IMR-90 (cell line): ENCODE data around the gene COX14. TPM values are rescaled to one million over a fixed set of nuclear protein-coding genes. Genes with fewer than 3 reads are reported as not detected.
"Not testable (repeated sequence)": the region's sequence is repeated elsewhere in the genome, so short reads cannot be mapped to it uniquely, and the experiment has no call there.

ENCODE experiments used
- ATAC-seq: fragments of 200-7000 bp; cut with Tn5 transposase; 2 replicates; pipeline ENCODE4 v1.9.1; 2020; ENCODE audit warnings: low read depth, mild to moderate bottlenecking, moderate library complexity
- BruUV-seq: library from RNA; stranded (reverse); fragments of 400-500 nt; replicated peaks from 2 replicates; lab custom pipeline; 2021; lab: Mats Ljungman, UMichigan
- CTCF ChIA-PET: fragments of 300-600 bp; formaldehyde crosslinking; extraction: SDS; loops from one replicate; lab custom pipeline; 2021; ENCODE audit warnings: antibody characterized with exemption; lab: Yijun Ruan, JAX
- POLR2A ChIA-PET: fragments of 300-600 bp; sonication (Branson Sonifier 250); formaldehyde crosslinking; loops from one replicate; lab custom pipeline; 2022; ENCODE audit warnings: antibody characterized with exemption; ENCODE audit not compliant: unreplicated experiment; lab: Charles Lee
- DNase-seq: peaks from one replicate; pipeline ENCODE4 v3.0.0; 2013
- H2AFZ ChIP-seq: replicated peaks from 2 replicates; pipeline ENCODE3; 2013; ENCODE audit warnings: low read length, mild to moderate bottlenecking; ENCODE audit not compliant: poor library complexity
- H2AK5ac ChIP-seq: 2 replicates; pipeline ENCODE4 v1.6.1; 2013; ENCODE audit warnings: low read depth, low read length, inconsistent platforms
- H2AK9ac ChIP-seq: replicated peaks from 2 replicates; pipeline ENCODE3; 2013; ENCODE audit warnings: mild to moderate bottlenecking, low read depth, low read length, moderate library complexity; ENCODE audit not compliant: poor library complexity
- H2BK120ac ChIP-seq: 2 replicates; pipeline ENCODE4 v1.6.1; 2013; ENCODE audit warnings: low read depth, low read length, inconsistent platforms
- H2BK15ac ChIP-seq: 3 replicates; pipeline ENCODE4 v1.6.1; 2013; ENCODE audit warnings: low read depth, low read length, inconsistent platforms
- H2BK20ac ChIP-seq: 2 replicates; pipeline ENCODE4 v1.6.1; 2013; ENCODE audit warnings: low read depth, mild to moderate bottlenecking, inconsistent platforms, low read length, moderate library complexity
- H2BK5ac ChIP-seq: 2 replicates; pipeline ENCODE4 v1.6.1; 2013; ENCODE audit warnings: mild to moderate bottlenecking, low read depth, low read length, inconsistent platforms; ENCODE audit not compliant: poor library complexity, severe bottlenecking
- H3K14ac ChIP-seq: replicated peaks from 2 replicates; pipeline ENCODE4 v1.6.1; 2013; ENCODE audit warnings: low read depth, low read length, inconsistent platforms
- H3K18ac ChIP-seq: 2 replicates; pipeline ENCODE4 v1.6.1; 2013; ENCODE audit warnings: low read depth, low read length, control low read depth
- H3K23ac ChIP-seq: 2 replicates; pipeline ENCODE4 v1.6.1; 2013; ENCODE audit warnings: low read depth, low read length, inconsistent platforms
- H3K27ac ChIP-seq: 2 replicates; pipeline ENCODE4 v1.5.1; 2013; ENCODE audit warnings: mild to moderate bottlenecking, control low read depth, low read length; ENCODE audit not compliant: insufficient read depth
- H3K27me3 ChIP-seq: 2 replicates; pipeline ENCODE4 v1.6.1; 2013; ENCODE audit warnings: low read length; ENCODE audit not compliant: control insufficient read depth, insufficient read depth
- H3K36me3 ChIP-seq: 2 replicates; pipeline ENCODE4 v1.6.1; 2013; ENCODE audit warnings: low read length, mixed read lengths; ENCODE audit not compliant: control insufficient read depth, insufficient read depth
- H3K4ac ChIP-seq: 2 replicates; pipeline ENCODE4 v1.6.1; 2013; ENCODE audit warnings: low read depth, low read length, inconsistent platforms
- H3K4me1 ChIP-seq: 2 replicates; pipeline ENCODE4 v1.6.1; 2013; ENCODE audit warnings: low read length, mixed read lengths; ENCODE audit not compliant: control insufficient read depth, insufficient read depth
- H3K4me2 ChIP-seq: 2 replicates; pipeline ENCODE4 v1.6.1; 2013; ENCODE audit warnings: low read depth, mild to moderate bottlenecking, control low read depth, low read length, moderate library complexity
- H3K4me3 ChIP-seq: 2 replicates; pipeline ENCODE4 v1.5.1; 2013; ENCODE audit warnings: low read depth, mild to moderate bottlenecking, control low read depth, low read length, moderate library complexity; ENCODE audit not compliant: insufficient read depth
- H3K56ac ChIP-seq: 2 replicates; pipeline ENCODE4 v1.6.1; 2013; ENCODE audit warnings: low read length, inconsistent platforms; ENCODE audit not compliant: insufficient read depth; ENCODE audit errors: extremely low read depth
- H3K79me1 ChIP-seq, 2 experiments: 2 replicates each; pipeline ENCODE4 v1.6.1; 2013; ENCODE audit warnings: low read length in 2 of 2, inconsistent platforms in 1 of 2, low read depth in 1 of 2
- H3K9ac ChIP-seq: 2 replicates; pipeline ENCODE4 v1.6.1; 2013; ENCODE audit warnings: low read depth, low read length, control low read depth
- H3K9me1 ChIP-seq: 2 replicates; pipeline ENCODE4 v1.6.1; 2013; ENCODE audit warnings: low read length, inconsistent platforms; ENCODE audit not compliant: insufficient read depth
- H3K9me3 ChIP-seq: 2 replicates; pipeline ENCODE4 v1.6.1; 2013; ENCODE audit warnings: low read length; ENCODE audit not compliant: control insufficient read depth, insufficient read depth
- H4K20me1 ChIP-seq: 2 replicates; pipeline ENCODE4 v1.6.1; 2013; ENCODE audit warnings: low read length, inconsistent platforms; ENCODE audit not compliant: insufficient read depth
- H4K5ac ChIP-seq: 2 replicates; pipeline ENCODE4 v1.6.1; 2013; ENCODE audit warnings: mild to moderate bottlenecking, low read depth, low read length, control low read depth
- H4K8ac ChIP-seq, 2 experiments: 2 replicates each; pipeline ENCODE4 v1.6.1; 2013; ENCODE audit warnings: low read depth in 2 of 2, low read length in 2 of 2, control low read depth in 1 of 2, inconsistent platforms in 1 of 2
- H4K91ac ChIP-seq: 2 replicates; pipeline ENCODE4 v1.6.1; 2013; ENCODE audit warnings: low read depth, low read length, inconsistent platforms; ENCODE audit not compliant: insufficient read depth
- MAFK ChIP-seq: IDR thresholded peaks from 2 replicates; pipeline ENCODE4 v1.6.1; 2012; ENCODE audit warnings: low read depth, low read length, improper control_type of control experiment
- WGBS, 2 experiments: methylation state at CpG; one replicate each; pipeline versions ENCODE4 v1.1.5 to v1.1.7; 2013; ENCODE audit warnings: missing lambda C conversion rate in 2 of 2; ENCODE audit not compliant: insufficient read length in 1 of 2; ENCODE audit errors: extremely low coverage in 2 of 2; 5-methylcytosine and 5-hydroxymethylcytosine counted together
- dilution Hi-C: fragments of 300-500 bp; cut with HindIII; formaldehyde crosslinking; loops from one replicate; pipeline ENCODE4 v1.14.3; 2018; ENCODE audit warnings: low sequenced_read_pairs; ENCODE audit not compliant: unreplicated experiment
- in situ Hi-C: fragments of 300-500 bp; cut with MboI; formaldehyde crosslinking; loops from 3 replicates; pipeline ENCODE4 v1.14.3; 2019; ENCODE audit warnings: low sequenced_read_pairs, inconsistent platforms, mixed read lengths
- intact Hi-C: fragments of 100-400 bp; cut with micrococcal nuclease; formaldehyde crosslinking; loops from 2 replicates; pipeline ENCODE4 v1.10.0; 2022
- polyA plus RNA-seq, 3 experiments: library from polyadenylated mRNA; depleted of rRNA; stranded (reverse); fragments of >200 nt; gene quantifications; 2 replicates each; pipeline ENCODE4 v1.2.3, GENCODE V29; 2012; ENCODE audit warnings: low replicate concordance in 1 of 3
- total RNA-seq: library from RNA; depleted of rRNA; stranded (reverse); fragments of >200 nt; gene quantifications from 2 replicates; pipeline ENCODE4 v1.2.3, GENCODE V29; 2012

COX14 gene
- total and polyA plus RNA-seq, 2 of the 4 experiments (the other 2 are of a cell fraction) = 30.8 to 81.8 TPM

- H2BK20ac ChIP-seq, ATAC-seq, H3K4me1 ChIP-seq, H3K27me3 ChIP-seq, H2AK5ac ChIP-seq, H4K8ac ChIP-seq, H3K4me2 ChIP-seq, DNase-seq, H3K14ac ChIP-seq, H2BK120ac ChIP-seq, H3K23ac ChIP-seq, H3K4ac ChIP-seq, BruUV-seq, H3K18ac ChIP-seq, H2AK9ac ChIP-seq, in situ Hi-C loops, H4K5ac ChIP-seq, H2BK15ac ChIP-seq, H3K9me3 ChIP-seq, H3K56ac ChIP-seq, H3K36me3 ChIP-seq, H2BK5ac ChIP-seq, H3K4me3 ChIP-seq, H4K91ac ChIP-seq, H3K27ac ChIP-seq, intact Hi-C loops, POLR2A ChIA-PET, H2AFZ ChIP-seq, dilution Hi-C loops, H3K9ac ChIP-seq: not testable (repeated sequence)
- Histone ChIP-seq H3K79me1 (peaks cover 12 to 70% of the 10 kb centered on the region in 2 experiments), H4K20me1 (peaks cover 31% of the 10 kb centered on the region), H3K9me1 (peaks cover 10% of the 10 kb centered on the region)
- no CpG with 5 or more reads among the region's 5 CpGs for WGBS, 2 experiments
- TF ChIP-seq MAFK = peak; percentile 63
- CTCF ChIA-PET = interaction anchor here (0.6 kb wide), 1 partner anchor 175 kb away, joined by 5 read pairs; no protein-coding TSS in a partner anchor
Measured at GRCh38 chr12:50154947-50155346, 42.9 kb downstream of the COX14 start.
